Stimulated activated CD4-positive, alpha-beta T cell treated with anti-CD3 and anti-CD28 coated beads, Interleukin-4, amount 100 ng/mL, for 1 hour (primary cell): ENCODE results near the gene PM20D1.
"Not testable (repeated sequence)": the region's sequence is repeated elsewhere in the genome, so short reads cannot be mapped to it uniquely, and the experiment has no call there.

Source experiments
- DNase-seq: peaks from one replicate; pipeline ENCODE4 v3.0.0-alpha.2; 2020

The PM20D1 gene, protein sequence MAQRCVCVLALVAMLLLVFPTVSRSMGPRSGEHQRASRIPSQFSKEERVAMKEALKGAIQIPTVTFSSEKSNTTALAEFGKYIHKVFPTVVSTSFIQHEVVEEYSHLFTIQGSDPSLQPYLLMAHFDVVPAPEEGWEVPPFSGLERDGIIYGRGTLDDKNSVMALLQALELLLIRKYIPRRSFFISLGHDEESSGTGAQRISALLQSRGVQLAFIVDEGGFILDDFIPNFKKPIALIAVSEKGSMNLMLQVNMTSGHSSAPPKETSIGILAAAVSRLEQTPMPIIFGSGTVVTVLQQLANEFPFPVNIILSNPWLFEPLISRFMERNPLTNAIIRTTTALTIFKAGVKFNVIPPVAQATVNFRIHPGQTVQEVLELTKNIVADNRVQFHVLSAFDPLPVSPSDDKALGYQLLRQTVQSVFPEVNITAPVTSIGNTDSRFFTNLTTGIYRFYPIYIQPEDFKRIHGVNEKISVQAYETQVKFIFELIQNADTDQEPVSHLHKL

DNA sequence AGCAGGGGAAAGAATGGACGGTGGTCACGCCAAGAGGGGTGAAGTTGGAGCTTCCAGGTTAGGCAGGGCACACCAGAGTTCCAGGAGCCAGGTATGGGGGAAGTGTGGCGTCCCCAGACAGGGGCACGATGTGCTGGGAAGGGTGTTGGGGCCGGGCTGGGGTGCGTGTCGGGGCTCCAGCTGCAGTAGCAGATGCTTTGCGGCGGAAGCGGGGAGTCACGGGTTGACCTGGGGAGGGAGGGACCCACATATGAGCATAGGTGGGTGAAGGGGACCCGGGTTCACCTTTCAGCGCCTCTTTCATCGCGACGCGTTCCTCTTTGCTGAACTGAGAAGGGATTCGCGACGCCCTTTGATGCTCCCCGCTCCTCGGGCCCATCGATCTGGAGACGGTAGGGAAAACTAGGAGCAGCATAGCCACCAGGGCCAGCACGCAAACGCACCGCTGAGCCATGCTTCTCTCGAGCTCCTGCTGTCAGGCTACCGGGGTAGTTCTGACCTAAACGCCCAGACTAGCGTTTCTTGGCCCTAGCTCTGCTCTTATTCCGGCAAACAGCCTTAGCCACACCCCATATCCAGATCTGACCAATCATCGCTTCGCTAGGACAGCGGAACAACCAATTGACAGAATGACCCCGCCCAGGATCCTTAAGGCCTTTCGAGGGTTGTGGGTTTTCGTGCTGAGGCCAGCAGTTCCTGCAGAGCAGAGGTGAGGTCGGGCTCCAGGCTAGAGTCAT, at the start of gene PM20D1:
PM20D1 (minus strand) TSS at position 514 of the 737 bp plus-strand sequence; CDS start at position 454, 60 bp downstream.
- peak; percentile 65 for DNase-seq

DNA sequence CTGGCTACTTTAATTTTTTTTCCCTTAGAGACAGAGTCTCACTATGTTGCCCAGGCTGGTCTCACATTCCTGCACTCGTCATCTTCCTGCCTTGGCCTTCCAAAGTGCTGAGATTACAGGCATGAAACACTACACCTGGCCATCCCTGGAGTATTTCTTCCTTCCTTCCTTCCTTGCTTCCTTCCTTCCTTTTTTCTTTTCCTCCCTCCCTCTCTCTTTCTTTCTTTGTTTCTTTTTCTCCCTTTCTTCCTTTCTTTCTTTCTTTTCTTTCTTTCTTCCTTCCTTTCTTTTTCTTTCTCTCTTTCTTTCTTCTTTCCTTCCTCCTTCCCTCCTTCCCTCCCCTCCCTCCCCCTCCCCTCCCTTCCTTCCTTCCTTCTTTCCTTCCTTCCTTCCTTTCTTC, 46.4 kb upstream of the PM20D1 start:
- no peak for DNase-seq

DNA sequence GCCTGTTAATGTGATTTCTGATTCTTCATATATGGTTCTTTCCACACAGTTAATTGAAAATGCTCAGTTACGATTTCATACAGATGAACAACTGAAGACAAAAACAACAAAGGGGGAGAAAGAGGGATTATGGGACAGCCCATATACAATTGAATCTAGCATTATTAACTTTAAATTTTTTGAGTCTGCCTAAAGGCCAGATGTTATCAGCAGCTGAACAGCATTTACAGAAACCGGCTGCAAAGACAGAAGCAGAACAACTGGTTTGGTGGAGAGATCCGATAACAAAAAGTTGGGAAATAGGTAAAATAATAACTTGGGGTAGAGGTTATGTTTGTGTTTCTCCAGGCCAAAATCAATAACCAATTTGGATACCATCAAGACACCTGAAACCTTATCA, 44.2 kb upstream of the PM20D1 start:
- DNase-seq: not testable (repeated sequence)

DNA sequence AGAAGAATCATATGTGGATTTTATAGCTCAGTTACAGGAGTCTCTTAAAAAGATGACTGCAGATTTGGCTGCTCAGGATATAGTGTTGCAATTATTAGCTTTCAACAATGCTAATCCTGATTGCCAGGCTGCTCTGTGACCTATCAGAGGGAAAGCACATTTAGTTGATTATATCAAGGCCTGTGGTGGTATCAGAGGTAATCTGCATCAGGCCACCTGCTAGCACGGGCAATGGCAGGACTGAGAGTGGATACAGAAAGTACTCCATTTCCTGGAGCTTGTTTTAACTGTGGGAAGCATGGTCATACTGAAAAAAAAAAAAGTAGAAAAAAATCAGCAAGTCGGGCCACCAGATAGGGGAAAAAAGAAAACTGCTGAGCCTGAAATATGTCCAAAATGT, 42.2 kb upstream of the PM20D1 start:
- DNase-seq: not testable (repeated sequence)

- DNase-seq: not testable (repeated sequence)
Observed at GRCh38 chr1:205891481-205891880, 41.5 kb upstream of the PM20D1 start.

DNA sequence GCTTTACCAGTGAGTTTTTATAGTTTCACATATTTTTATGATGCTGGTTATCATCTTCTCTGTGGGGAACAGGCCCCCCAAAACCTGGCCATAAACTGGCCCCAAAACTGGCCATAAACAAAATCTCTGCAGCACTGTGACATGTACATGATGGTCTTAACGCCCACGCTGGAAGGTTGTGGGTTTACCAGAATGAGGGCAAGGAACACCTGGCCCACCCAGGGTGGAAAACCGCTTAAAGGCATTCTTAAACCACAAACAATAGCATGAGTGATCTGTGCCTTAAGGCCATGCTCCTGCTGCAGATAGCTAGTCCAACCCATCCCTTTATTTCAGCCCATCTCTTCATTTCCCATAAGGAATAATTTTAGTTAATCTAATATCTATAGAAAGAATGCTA, 40.7 kb upstream of the PM20D1 start:
- not testable (repeated sequence) for DNase-seq

- not testable (repeated sequence) for DNase-seq
Observed at GRCh38 chr1:205889706-205890105, 39.8 kb upstream of the PM20D1 start.

DNA sequence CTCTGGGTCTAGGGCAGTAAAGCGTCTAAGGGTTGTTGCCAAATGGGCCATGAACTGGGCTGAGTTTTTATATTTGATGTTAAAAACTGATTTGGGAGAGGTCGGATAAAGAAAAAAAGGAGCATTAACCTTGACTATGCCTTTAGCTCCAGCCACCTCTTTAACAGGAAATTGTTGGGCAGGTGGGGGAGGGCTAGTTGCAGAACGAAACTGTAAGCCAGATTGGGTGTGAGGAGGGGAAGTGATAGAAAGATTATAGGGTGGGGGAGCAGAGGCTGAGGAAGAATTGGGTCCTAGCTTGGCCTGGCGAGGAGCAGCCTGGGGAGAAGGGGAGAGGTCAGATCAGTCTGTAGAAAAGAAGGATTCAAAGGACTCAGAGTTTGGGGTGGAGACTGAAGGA, 39.1 kb upstream of the PM20D1 start:
- not testable (repeated sequence) for DNase-seq

GRCh38 chr1:205883792-205884191, 33.9 kb upstream of the PM20D1 start:
- no peak for DNase-seq

DNA sequence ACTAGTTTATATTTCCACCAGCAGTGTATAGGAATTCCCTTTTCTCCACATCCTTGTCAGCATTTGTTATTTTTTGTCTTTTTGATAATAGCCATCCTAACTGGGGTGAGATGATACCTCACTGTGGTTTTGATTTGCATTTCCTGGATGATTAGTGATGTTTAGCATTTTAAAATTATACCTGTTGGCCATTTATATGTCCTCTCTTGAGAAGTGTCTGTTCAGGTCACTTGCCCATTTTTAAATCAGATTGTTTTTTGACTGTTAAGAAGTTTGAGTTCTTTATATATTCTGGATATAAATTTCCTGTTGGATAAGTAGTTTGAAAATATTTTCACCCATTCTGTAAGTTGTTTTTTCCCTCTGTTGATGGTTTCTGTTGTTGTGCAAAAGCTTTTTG, 31.0 kb upstream of the PM20D1 start:
- no peak for DNase-seq

DNA sequence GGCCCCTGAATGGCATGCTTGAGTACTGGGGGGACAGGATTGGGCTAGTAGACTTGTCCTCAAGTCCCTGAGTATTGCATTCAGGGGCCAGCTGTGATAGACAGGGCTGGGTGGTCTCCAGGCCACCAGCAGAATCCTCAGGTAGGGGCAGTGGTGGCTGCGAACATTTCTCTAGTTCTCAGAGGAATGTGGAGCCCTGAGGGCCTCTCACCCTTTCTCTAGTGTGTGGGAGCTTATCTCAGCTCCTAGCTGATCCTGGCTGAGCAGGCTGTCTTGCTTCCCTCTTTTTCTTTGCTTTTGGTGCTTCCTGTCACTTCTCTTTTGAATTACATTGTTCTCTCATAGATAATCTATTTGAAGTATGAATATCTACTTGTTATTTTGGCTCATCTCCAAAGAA, 30.0 kb upstream of the PM20D1 start:
- no peak for DNase-seq

DNA sequence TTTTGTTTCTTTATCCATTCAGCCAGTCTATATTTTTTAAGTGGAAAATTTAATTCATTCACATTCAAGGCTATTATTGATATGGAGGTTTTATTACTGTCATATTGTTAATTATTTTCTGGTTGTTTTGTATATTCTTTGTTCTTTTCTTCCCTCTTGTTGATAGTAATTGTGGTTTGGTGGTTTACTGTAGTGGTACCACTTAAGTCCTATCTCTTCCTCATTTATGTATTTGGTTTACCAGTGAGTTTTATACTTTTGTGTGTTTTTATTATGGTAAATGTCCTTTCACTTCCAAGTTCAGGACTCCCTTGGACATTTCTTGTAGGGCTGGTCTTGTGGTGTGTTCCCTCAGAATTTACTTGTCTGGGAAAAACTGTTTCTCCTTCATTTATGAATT, 28.1 kb upstream of the PM20D1 start:
- no peak for DNase-seq

GRCh38 chr1:205873148-205873547, 23.2 kb upstream of the PM20D1 start:
- DNase-seq: not testable (repeated sequence)

DNA sequence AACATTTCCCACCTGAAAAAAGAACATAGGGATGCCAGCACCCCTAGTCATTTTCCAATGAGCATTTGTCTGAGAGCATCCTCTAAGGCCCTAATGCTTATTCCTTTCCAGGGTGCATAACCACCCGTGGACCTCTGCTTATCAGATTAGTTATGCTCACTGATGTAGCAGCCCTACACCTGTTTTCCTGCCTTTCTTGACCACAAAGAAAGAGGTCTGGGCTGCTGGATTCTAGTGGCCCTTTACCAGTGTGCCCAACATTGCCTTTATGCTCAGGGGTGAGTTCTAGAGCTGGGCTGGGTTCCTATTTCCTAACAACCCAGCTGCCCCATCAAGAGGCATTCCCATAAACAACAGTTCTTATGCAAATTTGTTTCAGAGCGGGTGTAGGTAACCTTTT, 20.3 kb upstream of the PM20D1 start:
- DNase-seq: no peak

DNA sequence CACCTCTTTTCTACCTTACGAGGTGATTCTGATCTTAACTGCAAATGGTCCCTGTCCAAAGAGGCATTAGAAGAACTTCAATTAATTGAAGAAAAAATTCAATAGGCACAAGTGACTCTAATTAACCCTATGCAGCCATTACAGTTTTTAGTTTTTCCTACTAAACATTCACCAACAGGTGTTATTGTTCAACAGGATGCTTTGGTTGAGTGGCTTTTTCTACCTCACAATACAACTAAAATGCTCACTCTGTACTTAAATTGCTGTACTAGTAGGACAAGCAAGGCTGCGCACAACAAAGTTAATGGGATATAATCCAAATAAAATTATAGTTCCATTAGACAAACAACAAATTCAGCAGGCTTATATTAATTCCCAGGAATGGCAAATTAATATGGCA, 11.6 kb upstream of the PM20D1 start:
- DNase-seq: no peak

- no peak for DNase-seq
Observed at GRCh38 chr1:205858141-205858961, 8.4 kb upstream of the PM20D1 start.

GRCh38 chr1:205857501-205857900, 7.6 kb upstream of the PM20D1 start:
- not testable (repeated sequence) for DNase-seq

DNA sequence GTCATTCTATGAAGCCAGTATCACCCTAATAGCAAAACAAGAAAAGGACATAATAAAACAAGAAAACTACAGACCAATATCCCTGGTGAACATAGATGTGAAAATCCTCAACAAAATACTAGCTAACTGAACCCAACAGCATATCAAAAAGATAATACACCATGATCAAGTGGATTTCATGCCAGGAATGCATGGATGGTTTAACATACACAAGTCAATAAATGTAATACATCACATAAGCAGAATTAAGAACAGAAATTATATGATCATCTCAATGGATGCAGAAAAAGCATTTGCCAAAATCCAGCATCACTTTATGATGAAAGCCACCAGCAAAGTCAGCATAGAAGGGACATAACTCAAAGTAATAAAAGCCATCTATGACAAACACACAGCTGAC, 6.5 kb upstream of the PM20D1 start:
- DNase-seq: no peak

DNA sequence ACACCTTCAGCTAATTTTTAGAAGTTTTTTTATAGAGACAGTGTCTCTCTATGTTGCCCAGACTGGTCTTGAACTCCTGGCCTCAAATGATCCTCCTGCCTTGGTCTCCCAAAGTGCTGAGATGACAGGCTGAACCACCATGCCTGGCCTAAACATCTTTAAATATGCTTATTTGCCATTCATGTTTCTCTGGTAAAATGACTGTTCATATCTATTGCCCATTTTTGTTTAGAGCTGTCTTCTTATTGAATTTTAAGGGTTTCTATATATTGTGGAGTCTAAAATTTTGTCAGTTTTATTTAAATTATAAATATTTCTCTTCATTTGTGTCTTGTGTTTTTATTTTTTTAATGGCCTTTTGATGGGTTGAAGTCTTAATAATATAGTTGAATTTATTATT, 3.0 kb upstream of the PM20D1 start:
- DNase-seq: no peak

- DNase-seq: no peak
Observed at GRCh38 chr1:205851993-205852392, 2.1 kb upstream of the PM20D1 start.

DNA sequence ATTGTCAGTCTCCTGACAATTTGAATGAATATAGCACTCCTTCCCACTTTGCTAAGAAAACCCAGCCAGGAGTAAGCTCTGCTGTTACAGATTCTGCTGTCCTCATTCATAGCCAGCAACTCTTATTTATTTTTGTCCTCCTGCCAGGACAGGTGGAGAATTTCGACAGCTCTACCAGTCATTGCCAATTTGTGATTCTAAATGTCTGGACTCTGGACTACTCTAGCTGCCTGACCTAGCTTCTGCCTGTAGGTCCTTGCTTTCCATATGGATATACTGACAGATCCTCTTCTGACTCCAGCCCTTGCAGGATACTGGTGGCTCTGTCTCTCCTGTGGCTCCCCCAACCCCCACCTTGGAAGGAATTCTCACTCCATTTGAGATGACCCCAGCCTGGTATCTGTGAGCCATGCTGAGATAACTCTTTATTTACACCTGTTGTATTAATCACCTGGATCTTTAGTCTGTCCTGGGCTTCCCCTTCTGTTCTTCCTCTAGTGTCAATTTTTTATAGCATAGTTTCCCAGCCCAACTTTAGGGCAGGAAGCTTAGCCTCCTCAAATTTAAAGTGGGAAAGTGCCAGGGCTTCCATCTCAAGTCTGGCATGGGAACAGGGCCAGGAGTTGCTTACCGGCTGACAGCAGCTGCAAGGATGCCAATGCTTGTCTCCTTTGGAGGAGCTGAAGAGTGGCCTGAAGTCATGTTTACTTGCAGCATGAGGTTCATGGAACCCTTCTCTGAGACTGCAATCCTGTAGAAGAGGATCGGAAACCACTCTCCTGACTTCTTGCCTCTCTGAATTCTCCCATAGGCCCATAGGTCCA, 6.7 kb downstream of the PM20D1 start:
- DNase-seq: no peak

DNA sequence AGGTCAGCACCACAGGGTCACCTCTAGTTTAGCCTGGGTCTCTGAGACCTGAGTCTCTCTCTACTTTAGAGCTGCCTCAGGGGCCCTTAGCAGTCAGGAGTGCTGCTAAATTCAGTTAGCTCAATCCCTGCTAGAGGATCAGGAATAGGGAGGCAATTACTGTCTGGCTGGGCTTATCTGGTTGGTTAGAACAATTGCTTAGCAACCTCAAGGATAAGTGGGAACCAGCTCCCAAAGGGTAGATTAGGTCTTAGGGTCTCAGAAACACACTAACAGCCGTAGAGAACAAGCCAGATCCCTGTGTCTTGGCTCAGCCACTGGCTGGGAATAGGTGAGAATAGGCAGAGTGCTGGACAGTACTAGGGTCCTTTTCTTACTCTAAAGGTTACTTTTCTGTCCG, 7.7 kb downstream of the PM20D1 start:
- no peak for DNase-seq
